Stimulated activated CD4-positive, alpha-beta T cell treated with anti-CD3 and anti-CD28 coated beads, Interleukin-4, amount 100 ng/mL, for 1 hour (primary cell): Measurements from ENCODE around the gene KCNK17.

Experiments
- DNase-seq: peaks from one replicate; pipeline ENCODE4 v3.0.0-alpha.2; 2020

KCNK17 gene

GRCh38 chr6:39266375-39266774 is 47.8 kb downstream of the KCNK17 start:
- DNase-seq = no peak

DNA sequence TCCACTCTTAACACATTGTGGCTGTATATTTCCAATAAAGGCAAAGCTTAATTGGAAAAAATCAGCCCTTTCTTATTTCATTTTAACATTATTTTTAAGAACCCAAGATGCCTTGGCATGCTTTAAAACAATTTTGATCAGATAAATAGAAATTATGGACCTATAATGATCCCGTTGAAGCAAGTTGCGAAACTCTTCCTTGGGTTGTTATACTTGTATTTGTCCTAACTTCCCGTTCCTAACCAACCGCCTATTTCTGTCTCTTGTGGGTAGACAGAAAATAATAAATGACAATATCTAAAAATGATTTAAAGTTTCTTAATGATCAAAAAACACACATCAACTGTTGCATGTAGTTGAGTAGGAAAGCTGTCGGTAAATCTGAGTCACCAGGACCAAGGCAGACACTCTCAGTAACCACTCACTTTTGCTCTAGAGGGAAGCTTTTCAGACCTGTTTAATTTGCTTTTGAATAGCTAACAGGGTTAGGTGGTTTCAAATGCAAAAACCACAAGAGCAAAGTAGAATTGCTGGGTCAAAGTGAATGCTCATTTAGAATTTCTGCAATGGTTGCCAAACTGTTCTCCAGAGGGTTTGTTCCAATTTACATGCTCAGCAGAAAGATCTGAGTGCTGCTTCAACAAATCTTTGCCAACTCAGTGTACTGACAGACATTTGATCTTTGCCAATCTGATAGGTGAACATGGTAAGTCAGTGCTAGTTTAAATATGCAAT is 50.7 kb downstream of the KCNK17 start:
- DNase-seq = no peak

DNA sequence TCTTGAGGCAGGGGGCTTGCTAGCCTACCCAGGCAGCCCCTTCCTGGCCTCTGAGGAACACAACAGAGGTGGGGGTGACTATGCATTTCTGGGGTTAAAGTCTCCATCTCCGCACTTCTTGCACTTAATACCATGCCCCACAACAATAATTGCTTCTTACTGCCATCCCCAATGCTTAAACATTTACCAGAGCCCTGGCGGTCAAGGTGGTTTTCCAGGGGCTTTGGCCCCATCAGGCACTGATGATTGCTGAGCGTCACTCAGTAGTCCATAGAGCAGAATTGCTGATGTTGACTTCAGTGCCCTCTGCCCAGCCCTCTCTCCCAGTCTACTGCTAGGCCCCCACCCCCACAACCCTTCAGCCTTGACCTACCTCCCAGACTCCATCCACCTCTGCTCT is 52.5 kb downstream of the KCNK17 start:
- DNase-seq = no peak

- no peak for DNase-seq
Measured at GRCh38 chr6:39260953-39261352, 53.3 kb downstream of the KCNK17 start.

DNA sequence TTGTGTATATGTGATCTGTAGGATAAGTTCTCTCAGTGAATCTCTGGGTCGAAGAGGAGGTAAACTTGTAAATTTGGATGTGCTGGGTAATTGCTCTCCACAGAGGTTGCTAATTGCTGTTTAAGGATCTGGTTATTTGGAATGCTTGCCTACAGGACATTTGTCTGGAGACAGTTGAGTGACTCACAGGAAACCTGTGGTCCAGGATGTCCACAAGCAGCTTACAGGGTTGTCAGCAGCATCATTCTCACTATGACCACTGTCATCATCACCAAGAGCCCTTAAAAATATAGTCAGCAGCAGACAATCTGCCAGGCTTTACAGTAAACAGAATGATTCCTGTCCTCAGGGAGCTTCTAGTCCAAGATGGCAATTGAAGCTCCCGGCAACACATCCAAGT is 53.8 kb downstream of the KCNK17 start:
- no peak for DNase-seq

DNA sequence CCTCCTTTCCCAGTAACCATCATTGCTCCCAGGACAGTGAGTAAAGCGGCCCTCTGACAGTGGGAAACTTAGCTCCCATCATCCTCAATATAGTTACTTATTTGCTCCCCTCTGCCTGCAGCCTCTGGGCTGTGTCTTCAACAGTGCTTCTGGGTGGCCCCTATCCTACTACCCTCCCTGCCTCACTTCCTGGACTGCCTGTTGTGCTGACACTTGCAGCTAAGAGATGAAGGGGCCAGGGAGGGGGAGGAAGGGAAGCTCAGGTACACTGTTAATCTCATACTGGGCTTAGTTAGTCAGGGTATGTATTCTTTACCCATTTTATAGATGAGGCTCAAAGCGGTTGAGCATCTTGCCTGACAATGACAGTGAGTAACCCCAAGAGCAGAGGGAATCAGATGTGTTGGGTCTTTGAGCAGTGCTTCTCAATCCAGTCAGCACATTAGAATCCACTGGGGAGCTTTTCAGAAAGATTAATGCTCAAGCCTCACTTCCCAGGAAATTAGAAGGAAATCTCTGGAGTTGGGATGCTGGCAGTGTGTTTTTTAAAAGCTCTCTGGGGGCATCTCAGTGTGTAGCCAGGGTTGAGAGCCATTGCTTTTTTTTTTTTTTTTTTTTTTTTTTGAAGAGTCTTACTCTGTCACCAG is 57.8 kb downstream of the KCNK17 start:
- no peak for DNase-seq

GRCh38 chr6:39254999-39255535 is 59.2 kb downstream of the KCNK17 start:
- DNase-seq = no peak

GRCh38 chr6:39251406-39251805 is 62.8 kb downstream of the KCNK17 start:
- DNase-seq = no peak

DNA sequence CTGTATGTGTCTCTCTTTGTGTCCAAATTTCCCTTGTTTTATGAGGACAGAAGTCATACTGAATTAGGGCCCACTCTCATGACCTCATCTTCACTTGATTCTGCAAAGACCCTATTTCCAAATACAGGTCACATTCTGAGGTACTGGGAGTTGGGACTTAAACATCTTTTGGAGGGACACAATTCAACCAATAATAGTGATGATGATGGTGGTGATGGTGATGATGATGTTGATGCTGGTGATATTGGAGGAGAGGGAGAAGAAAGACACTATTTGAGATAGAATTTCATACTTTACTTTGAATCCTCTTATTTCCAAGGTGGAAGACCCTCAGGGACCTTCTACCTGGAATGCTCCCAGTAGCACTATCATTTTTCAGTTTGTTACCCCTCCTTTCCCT is 63.7 kb downstream of the KCNK17 start:
- no peak for DNase-seq

DNA sequence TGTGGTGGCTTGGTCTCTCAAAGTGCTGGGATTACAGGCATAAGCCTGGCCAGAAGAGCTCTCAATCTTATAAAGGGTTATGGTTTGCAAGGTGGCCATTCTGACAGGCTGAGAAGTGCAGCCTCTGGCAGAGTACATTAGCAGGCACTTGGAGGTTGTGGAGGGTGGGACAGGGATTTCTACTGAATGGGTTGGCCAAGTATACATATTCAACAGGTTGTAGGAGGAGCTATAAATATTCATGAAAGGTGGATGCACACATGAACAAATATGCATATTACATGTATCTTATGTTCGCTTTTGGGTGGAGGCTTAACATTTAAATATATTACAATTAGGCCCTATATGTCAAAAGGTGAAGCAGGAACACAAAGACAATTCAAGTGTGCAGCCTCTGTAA is 64.9 kb downstream of the KCNK17 start:
- DNase-seq = no peak
